DMS79 treated with DMSO at 0.1 percent for 48 hours (cell line): ENCODE data around the gene MAGI2.
"Not testable (repeated sequence)": the region's sequence is repeated elsewhere in the genome, so short reads cannot be mapped to it uniquely, and the experiment has no call there.

ENCODE experiments used
- DNase-seq: peaks from one replicate; lab custom pipeline; 2025; lab: John Stamatoyannopoulos, UW

Gene MAGI2

GRCh38 chr7:78638364-78638763 lies 815.1 kb downstream of the MAGI2 start:
- DNase-seq = no peak

- DNase-seq = no peak
Observed at GRCh38 chr7:78636727-78637126, 816.7 kb downstream of the MAGI2 start.

GRCh38 chr7:78635026-78635793 lies 818.3 kb downstream of the MAGI2 start:
- no peak for DNase-seq

GRCh38 chr7:78634093-78634492 lies 819.4 kb downstream of the MAGI2 start:
- DNase-seq = no peak

GRCh38 chr7:78620920-78621319 lies 832.5 kb downstream of the MAGI2 start:
- DNase-seq = no peak

GRCh38 chr7:78616539-78616938 lies 836.9 kb downstream of the MAGI2 start:
- no peak for DNase-seq

- DNase-seq = no peak
Observed at GRCh38 chr7:78609281-78609680, 844.2 kb downstream of the MAGI2 start.

- DNase-seq = no peak
Observed at GRCh38 chr7:78607099-78607498, 846.4 kb downstream of the MAGI2 start.

GRCh38 chr7:78605119-78605518 lies 848.3 kb downstream of the MAGI2 start:
- no peak for DNase-seq

- DNase-seq = no peak
Observed at GRCh38 chr7:78601728-78602127, 851.7 kb downstream of the MAGI2 start.

- DNase-seq = no peak
Observed at GRCh38 chr7:78594156-78594555, 859.3 kb downstream of the MAGI2 start.

- no peak for DNase-seq
Observed at GRCh38 chr7:78588393-78588792, 865.1 kb downstream of the MAGI2 start.

- no peak for DNase-seq
Observed at GRCh38 chr7:78587443-78588044, 865.9 kb downstream of the MAGI2 start.

- DNase-seq = no peak
Observed at GRCh38 chr7:78585980-78586379, 867.5 kb downstream of the MAGI2 start.

- DNase-seq = no peak
Observed at GRCh38 chr7:78578686-78579085, 874.8 kb downstream of the MAGI2 start.

GRCh38 chr7:78577174-78577952 lies 876.1 kb downstream of the MAGI2 start:
- DNase-seq = not testable (repeated sequence)

GRCh38 chr7:78576236-78576635 lies 877.2 kb downstream of the MAGI2 start:
- DNase-seq = no peak

GRCh38 chr7:78571292-78571691 lies 882.2 kb downstream of the MAGI2 start:
- DNase-seq = no peak

- no peak for DNase-seq
Observed at GRCh38 chr7:78568690-78569089, 884.8 kb downstream of the MAGI2 start.

GRCh38 chr7:78567836-78568235 lies 885.6 kb downstream of the MAGI2 start:
- DNase-seq = no peak

- no peak for DNase-seq
Observed at GRCh38 chr7:78565784-78566183, 887.7 kb downstream of the MAGI2 start.

- DNase-seq = no peak
Observed at GRCh38 chr7:78563191-78563590, 890.3 kb downstream of the MAGI2 start.

GRCh38 chr7:78562191-78562590 lies 891.3 kb downstream of the MAGI2 start:
- no peak for DNase-seq
